IMR-90 (cell line): ENCODE measurements around the gene UBL3. TPM values are rescaled to one million over a fixed set of nuclear protein-coding genes. Genes with fewer than 3 reads are reported as not detected.

Source experiments
- ATAC-seq: fragments of 200-7000 bp; cut with Tn5 transposase; 2 replicates; pipeline ENCODE4 v1.9.1; 2020; ENCODE audit warnings: low read depth, mild to moderate bottlenecking, moderate library complexity
- BruUV-seq: library from RNA; stranded (reverse); fragments of 400-500 nt; replicated peaks from 2 replicates; lab custom pipeline; 2021; lab: Mats Ljungman, UMichigan
- CTCF ChIA-PET: fragments of 300-600 bp; formaldehyde crosslinking; extraction: SDS; loops from one replicate; lab custom pipeline; 2021; ENCODE audit warnings: antibody characterized with exemption; lab: Yijun Ruan, JAX
- POLR2A ChIA-PET: fragments of 300-600 bp; sonication (Branson Sonifier 250); formaldehyde crosslinking; loops from one replicate; lab custom pipeline; 2022; ENCODE audit warnings: antibody characterized with exemption; ENCODE audit not compliant: unreplicated experiment; lab: Charles Lee
- DNase-seq: peaks from one replicate; pipeline ENCODE4 v3.0.0; 2013
- H2AFZ ChIP-seq: replicated peaks from 2 replicates; pipeline ENCODE3; 2013; ENCODE audit warnings: low read length, mild to moderate bottlenecking; ENCODE audit not compliant: poor library complexity
- H2AK5ac ChIP-seq: 2 replicates; pipeline ENCODE4 v1.6.1; 2013; ENCODE audit warnings: low read depth, low read length, inconsistent platforms
- H2AK9ac ChIP-seq: replicated peaks from 2 replicates; pipeline ENCODE3; 2013; ENCODE audit warnings: mild to moderate bottlenecking, low read depth, low read length, moderate library complexity; ENCODE audit not compliant: poor library complexity
- H2BK120ac ChIP-seq: 2 replicates; pipeline ENCODE4 v1.6.1; 2013; ENCODE audit warnings: low read depth, low read length, inconsistent platforms
- H2BK15ac ChIP-seq: 3 replicates; pipeline ENCODE4 v1.6.1; 2013; ENCODE audit warnings: low read depth, low read length, inconsistent platforms
- H2BK20ac ChIP-seq: 2 replicates; pipeline ENCODE4 v1.6.1; 2013; ENCODE audit warnings: low read depth, mild to moderate bottlenecking, inconsistent platforms, low read length, moderate library complexity
- H2BK5ac ChIP-seq: 2 replicates; pipeline ENCODE4 v1.6.1; 2013; ENCODE audit warnings: mild to moderate bottlenecking, low read depth, low read length, inconsistent platforms; ENCODE audit not compliant: poor library complexity, severe bottlenecking
- H3K14ac ChIP-seq: replicated peaks from 2 replicates; pipeline ENCODE4 v1.6.1; 2013; ENCODE audit warnings: low read depth, low read length, inconsistent platforms
- H3K18ac ChIP-seq: 2 replicates; pipeline ENCODE4 v1.6.1; 2013; ENCODE audit warnings: low read depth, low read length, control low read depth
- H3K23ac ChIP-seq: 2 replicates; pipeline ENCODE4 v1.6.1; 2013; ENCODE audit warnings: low read depth, low read length, inconsistent platforms
- H3K27ac ChIP-seq: 2 replicates; pipeline ENCODE4 v1.5.1; 2013; ENCODE audit warnings: mild to moderate bottlenecking, control low read depth, low read length; ENCODE audit not compliant: insufficient read depth
- H3K27me3 ChIP-seq: 2 replicates; pipeline ENCODE4 v1.6.1; 2013; ENCODE audit warnings: low read length; ENCODE audit not compliant: control insufficient read depth, insufficient read depth
- H3K36me3 ChIP-seq: 2 replicates; pipeline ENCODE4 v1.6.1; 2013; ENCODE audit warnings: low read length, mixed read lengths; ENCODE audit not compliant: control insufficient read depth, insufficient read depth
- H3K4ac ChIP-seq: 2 replicates; pipeline ENCODE4 v1.6.1; 2013; ENCODE audit warnings: low read depth, low read length, inconsistent platforms
- H3K4me1 ChIP-seq: 2 replicates; pipeline ENCODE4 v1.6.1; 2013; ENCODE audit warnings: low read length, mixed read lengths; ENCODE audit not compliant: control insufficient read depth, insufficient read depth
- H3K4me2 ChIP-seq: 2 replicates; pipeline ENCODE4 v1.6.1; 2013; ENCODE audit warnings: low read depth, mild to moderate bottlenecking, control low read depth, low read length, moderate library complexity
- H3K4me3 ChIP-seq: 2 replicates; pipeline ENCODE4 v1.5.1; 2013; ENCODE audit warnings: low read depth, mild to moderate bottlenecking, control low read depth, low read length, moderate library complexity; ENCODE audit not compliant: insufficient read depth
- H3K56ac ChIP-seq: 2 replicates; pipeline ENCODE4 v1.6.1; 2013; ENCODE audit warnings: low read length, inconsistent platforms; ENCODE audit not compliant: insufficient read depth; ENCODE audit errors: extremely low read depth
- H3K79me1 ChIP-seq, 2 experiments: 2 replicates each; pipeline ENCODE4 v1.6.1; 2013; ENCODE audit warnings: low read length in 2 of 2, inconsistent platforms in 1 of 2, low read depth in 1 of 2
- H3K9ac ChIP-seq: 2 replicates; pipeline ENCODE4 v1.6.1; 2013; ENCODE audit warnings: low read depth, low read length, control low read depth
- H3K9me1 ChIP-seq: 2 replicates; pipeline ENCODE4 v1.6.1; 2013; ENCODE audit warnings: low read length, inconsistent platforms; ENCODE audit not compliant: insufficient read depth
- H3K9me3 ChIP-seq: 2 replicates; pipeline ENCODE4 v1.6.1; 2013; ENCODE audit warnings: low read length; ENCODE audit not compliant: control insufficient read depth, insufficient read depth
- H4K20me1 ChIP-seq: 2 replicates; pipeline ENCODE4 v1.6.1; 2013; ENCODE audit warnings: low read length, inconsistent platforms; ENCODE audit not compliant: insufficient read depth
- H4K5ac ChIP-seq: 2 replicates; pipeline ENCODE4 v1.6.1; 2013; ENCODE audit warnings: mild to moderate bottlenecking, low read depth, low read length, control low read depth
- H4K8ac ChIP-seq, 2 experiments: 2 replicates each; pipeline ENCODE4 v1.6.1; 2013; ENCODE audit warnings: low read depth in 2 of 2, low read length in 2 of 2, control low read depth in 1 of 2, inconsistent platforms in 1 of 2
- H4K91ac ChIP-seq: 2 replicates; pipeline ENCODE4 v1.6.1; 2013; ENCODE audit warnings: low read depth, low read length, inconsistent platforms; ENCODE audit not compliant: insufficient read depth
- BHLHE40 ChIP-seq: fragments of 150-350 bp; IDR thresholded peaks from 2 replicates; pipeline ENCODE4 v1.6.1; 2016; ENCODE audit warnings: mild to moderate bottlenecking, low read depth, low read length
- CEBPB ChIP-seq: IDR thresholded peaks from 2 replicates; pipeline ENCODE4 v1.6.1; 2012; ENCODE audit warnings: low read depth, low read length, improper control_type of control experiment
- CHD1 ChIP-seq: IDR thresholded peaks from 2 replicates; pipeline ENCODE4 v1.6.1; 2012; ENCODE audit warnings: low read depth, low read length, improper control_type of control experiment
- ELK1 ChIP-seq: fragments of 150-350 bp; IDR thresholded peaks from 2 replicates; pipeline ENCODE4 v1.6.1; 2016; ENCODE audit warnings: low read depth, mild to moderate bottlenecking, low read length, moderate library complexity, borderline replicate concordance
- FOS ChIP-seq: fragments of 150-350 bp; IDR thresholded peaks from 2 replicates; pipeline ENCODE4 v1.6.1; 2016; ENCODE audit warnings: low read depth, low read length
- MAFK ChIP-seq: IDR thresholded peaks from 2 replicates; pipeline ENCODE4 v1.6.1; 2012; ENCODE audit warnings: low read depth, low read length, improper control_type of control experiment
- MAZ ChIP-seq: IDR thresholded peaks from 2 replicates; pipeline ENCODE4 v1.6.1; 2012; ENCODE audit warnings: low read depth, mild to moderate bottlenecking, low read length, improper control_type of control experiment, moderate library complexity, borderline replicate concordance
- MXI1 ChIP-seq: IDR thresholded peaks from 2 replicates; pipeline ENCODE4 v1.6.1; 2012; ENCODE audit warnings: low read depth, mild to moderate bottlenecking, low read length, moderate library complexity, borderline replicate concordance
- NFE2L2 ChIP-seq: fragments of 150-350 bp; IDR thresholded peaks from 2 replicates; pipeline ENCODE4 v1.6.1; 2016; ENCODE audit warnings: low read depth, mild to moderate bottlenecking, low read length
- POLR2A ChIP-seq: IDR thresholded peaks from 2 replicates; pipeline ENCODE4 v1.6.1; 2012; ENCODE audit warnings: mild to moderate bottlenecking, low read depth, low read length
- RAD21 ChIP-seq: IDR thresholded peaks from 2 replicates; pipeline ENCODE4 v1.6.1; 2012; ENCODE audit warnings: low read length, improper control_type of control experiment
- RCOR1 ChIP-seq: IDR thresholded peaks from 2 replicates; pipeline ENCODE4 v1.6.1; 2012; ENCODE audit warnings: mild to moderate bottlenecking, low read length, improper control_type of control experiment; ENCODE audit not compliant: insufficient replicate concordance
- RFX5 ChIP-seq: IDR thresholded peaks from 2 replicates; pipeline ENCODE4 v1.8.0; 2012; ENCODE audit warnings: low read depth, mild to moderate bottlenecking, low read length, moderate library complexity
- SMC3 ChIP-seq: fragments of 150-350 bp; IDR thresholded peaks from 2 replicates; pipeline ENCODE4 v1.6.1; 2016; ENCODE audit warnings: low read depth, mild to moderate bottlenecking, antibody characterized with exemption, low read length, moderate library complexity
- WGBS, 2 experiments: methylation state at CpG; one replicate each; pipeline versions ENCODE4 v1.1.5 to v1.1.7; 2013; ENCODE audit warnings: missing lambda C conversion rate in 2 of 2; ENCODE audit not compliant: insufficient read length in 1 of 2; ENCODE audit errors: extremely low coverage in 2 of 2; 5-methylcytosine and 5-hydroxymethylcytosine counted together
- dilution Hi-C: fragments of 300-500 bp; cut with HindIII; formaldehyde crosslinking; loops from one replicate; pipeline ENCODE4 v1.14.3; 2018; ENCODE audit warnings: low sequenced_read_pairs; ENCODE audit not compliant: unreplicated experiment
- in situ Hi-C: fragments of 300-500 bp; cut with MboI; formaldehyde crosslinking; loops from 3 replicates; pipeline ENCODE4 v1.14.3; 2019; ENCODE audit warnings: low sequenced_read_pairs, inconsistent platforms, mixed read lengths
- intact Hi-C: fragments of 100-400 bp; cut with micrococcal nuclease; formaldehyde crosslinking; loops from 2 replicates; pipeline ENCODE4 v1.10.0; 2022
- polyA plus RNA-seq, 3 experiments: library from polyadenylated mRNA; depleted of rRNA; stranded (reverse); fragments of >200 nt; gene quantifications; 2 replicates each; pipeline ENCODE4 v1.2.3, GENCODE V29; 2012; ENCODE audit warnings: low replicate concordance in 1 of 3
- total RNA-seq: library from RNA; depleted of rRNA; stranded (reverse); fragments of >200 nt; gene quantifications from 2 replicates; pipeline ENCODE4 v1.2.3, GENCODE V29; 2012
- TF ChIP-seq, protein P1 (sequence below): conservative IDR thresholded peaks from 2 replicates; pipeline ENCODE4 v1.5.1; 2012; ENCODE audit warnings: mild to moderate bottlenecking, low read depth, low read length, improper control_type of control experiment
- TF ChIP-seq, protein P2 (sequence below): fragments of 150-350 bp; IDR thresholded peaks from 2 replicates; pipeline ENCODE4 v1.6.1; 2017; ENCODE audit warnings: mild to moderate bottlenecking, antibody characterized with exemption, low read length, low read depth

The UBL3 gene
- total and polyA plus RNA-seq, 2 of the 4 experiments (the other 2 are of a cell fraction), result 16.0 to 19.9 TPM

GRCh38 chr13:29856426-29856825, 6.0 kb upstream of the UBL3 start:
- no peak overlapping the region for H2BK15ac ChIP-seq
- no peaks in the 10 kb centered on the region for H3K27me3 ChIP-seq
- H2AK9ac ChIP-seq, result no peak overlapping the region
- H3K14ac ChIP-seq, result no peak overlapping the region
- no peak overlapping the region for H3K56ac ChIP-seq
- ATAC-seq (no peak), DNase-seq (no peak)
- no peak overlapping the region for H3K23ac ChIP-seq
- no peaks in the 10 kb centered on the region for H4K20me1 ChIP-seq
- no peak overlapping the region for H3K18ac ChIP-seq
- no peak overlapping the region for H2BK5ac ChIP-seq
- intact Hi-C loops, result no loop called here
- dilution Hi-C loops, result no loop called here
- H3K4ac ChIP-seq, result no peak overlapping the region
- POLR2A ChIA-PET, result no interaction called here
- H2BK20ac ChIP-seq, result no peak overlapping the region
- peaks cover 10% of the 10 kb centered on the region; the same call in 1 of the 2 replicates for H3K9me1 ChIP-seq
- in situ Hi-C loops, result no loop called here
- TF ChIP-seq, protein P1, sequence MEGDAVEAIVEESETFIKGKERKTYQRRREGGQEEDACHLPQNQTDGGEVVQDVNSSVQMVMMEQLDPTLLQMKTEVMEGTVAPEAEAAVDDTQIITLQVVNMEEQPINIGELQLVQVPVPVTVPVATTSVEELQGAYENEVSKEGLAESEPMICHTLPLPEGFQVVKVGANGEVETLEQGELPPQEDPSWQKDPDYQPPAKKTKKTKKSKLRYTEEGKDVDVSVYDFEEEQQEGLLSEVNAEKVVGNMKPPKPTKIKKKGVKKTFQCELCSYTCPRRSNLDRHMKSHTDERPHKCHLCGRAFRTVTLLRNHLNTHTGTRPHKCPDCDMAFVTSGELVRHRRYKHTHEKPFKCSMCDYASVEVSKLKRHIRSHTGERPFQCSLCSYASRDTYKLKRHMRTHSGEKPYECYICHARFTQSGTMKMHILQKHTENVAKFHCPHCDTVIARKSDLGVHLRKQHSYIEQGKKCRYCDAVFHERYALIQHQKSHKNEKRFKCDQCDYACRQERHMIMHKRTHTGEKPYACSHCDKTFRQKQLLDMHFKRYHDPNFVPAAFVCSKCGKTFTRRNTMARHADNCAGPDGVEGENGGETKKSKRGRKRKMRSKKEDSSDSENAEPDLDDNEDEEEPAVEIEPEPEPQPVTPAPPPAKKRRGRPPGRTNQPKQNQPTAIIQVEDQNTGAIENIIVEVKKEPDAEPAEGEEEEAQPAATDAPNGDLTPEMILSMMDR, result no peak
- TF ChIP-seq FOS, result no peak
- no peak for TF ChIP-seq SMC3
- no peak for TF ChIP-seq RCOR1
- TF ChIP-seq RAD21, result no peak
- no peak for TF ChIP-seq CHD1
- no peak for TF ChIP-seq BHLHE40
- TF ChIP-seq ELK1, result no peak
- no peak for TF ChIP-seq NFE2L2
- TF ChIP-seq CEBPB, result no peak
- no peak for TF ChIP-seq RFX5
- TF ChIP-seq, protein P2, sequence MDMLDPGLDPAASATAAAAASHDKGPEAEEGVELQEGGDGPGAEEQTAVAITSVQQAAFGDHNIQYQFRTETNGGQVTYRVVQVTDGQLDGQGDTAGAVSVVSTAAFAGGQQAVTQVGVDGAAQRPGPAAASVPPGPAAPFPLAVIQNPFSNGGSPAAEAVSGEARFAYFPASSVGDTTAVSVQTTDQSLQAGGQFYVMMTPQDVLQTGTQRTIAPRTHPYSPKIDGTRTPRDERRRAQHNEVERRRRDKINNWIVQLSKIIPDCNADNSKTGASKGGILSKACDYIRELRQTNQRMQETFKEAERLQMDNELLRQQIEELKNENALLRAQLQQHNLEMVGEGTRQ, result no peak
- no peak for TF ChIP-seq MAZ
- TF ChIP-seq POLR2A, result no peak
- no peak for TF ChIP-seq MXI1
- TF ChIP-seq MAFK, result no peak
- no peaks in the 10 kb centered on the region for H3K36me3 ChIP-seq
- BruUV-seq, result no TSS peak
- H4K8ac ChIP-seq, result no peak overlapping the region
- CTCF ChIA-PET, result no interaction called here
- no peak overlapping the region for H2AFZ ChIP-seq
- H3K79me1 ChIP-seq, result no peaks in the 10 kb centered on the region
- H2BK120ac ChIP-seq, result no peak overlapping the region
- no peak overlapping the region for H2AK5ac ChIP-seq
- H3K27ac ChIP-seq, result no peak overlapping the region
- H3K4me1 ChIP-seq, result peaks cover 8% of the 10 kb centered on the region; the same call in 1 of the 2 replicates
- no peak overlapping the region for H4K5ac ChIP-seq
- H3K9ac ChIP-seq, result no peak overlapping the region
- no peak overlapping the region for H3K4me3 ChIP-seq
- no CpG with 5 or more reads among the region's 2 CpGs for WGBS, 2 experiments
- H3K9me3 ChIP-seq, result no peaks in the 10 kb centered on the region
- no peak overlapping the region for H4K91ac ChIP-seq
- H3K4me2 ChIP-seq, result no peak overlapping the region
